Measurements from ENCODE around the gene SETD3.

SETD3 gene

GRCh38 chr14:99509871-99510555, 29.4 kb upstream of the SETD3 start:
- ChIA-PET POLR2A (no interaction called here), CTCF (no interaction called here)
- DNase-seq (ENCODE audit: extremely low spot score): no peak
- TF ChIP-seq, protein P1, sequence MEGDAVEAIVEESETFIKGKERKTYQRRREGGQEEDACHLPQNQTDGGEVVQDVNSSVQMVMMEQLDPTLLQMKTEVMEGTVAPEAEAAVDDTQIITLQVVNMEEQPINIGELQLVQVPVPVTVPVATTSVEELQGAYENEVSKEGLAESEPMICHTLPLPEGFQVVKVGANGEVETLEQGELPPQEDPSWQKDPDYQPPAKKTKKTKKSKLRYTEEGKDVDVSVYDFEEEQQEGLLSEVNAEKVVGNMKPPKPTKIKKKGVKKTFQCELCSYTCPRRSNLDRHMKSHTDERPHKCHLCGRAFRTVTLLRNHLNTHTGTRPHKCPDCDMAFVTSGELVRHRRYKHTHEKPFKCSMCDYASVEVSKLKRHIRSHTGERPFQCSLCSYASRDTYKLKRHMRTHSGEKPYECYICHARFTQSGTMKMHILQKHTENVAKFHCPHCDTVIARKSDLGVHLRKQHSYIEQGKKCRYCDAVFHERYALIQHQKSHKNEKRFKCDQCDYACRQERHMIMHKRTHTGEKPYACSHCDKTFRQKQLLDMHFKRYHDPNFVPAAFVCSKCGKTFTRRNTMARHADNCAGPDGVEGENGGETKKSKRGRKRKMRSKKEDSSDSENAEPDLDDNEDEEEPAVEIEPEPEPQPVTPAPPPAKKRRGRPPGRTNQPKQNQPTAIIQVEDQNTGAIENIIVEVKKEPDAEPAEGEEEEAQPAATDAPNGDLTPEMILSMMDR (IDR thresholded peaks at IDR 0.05; ENCODE audit: control extremely low read depth, extremely low read depth, low read depth, missing control alignments): no peak

DNA sequence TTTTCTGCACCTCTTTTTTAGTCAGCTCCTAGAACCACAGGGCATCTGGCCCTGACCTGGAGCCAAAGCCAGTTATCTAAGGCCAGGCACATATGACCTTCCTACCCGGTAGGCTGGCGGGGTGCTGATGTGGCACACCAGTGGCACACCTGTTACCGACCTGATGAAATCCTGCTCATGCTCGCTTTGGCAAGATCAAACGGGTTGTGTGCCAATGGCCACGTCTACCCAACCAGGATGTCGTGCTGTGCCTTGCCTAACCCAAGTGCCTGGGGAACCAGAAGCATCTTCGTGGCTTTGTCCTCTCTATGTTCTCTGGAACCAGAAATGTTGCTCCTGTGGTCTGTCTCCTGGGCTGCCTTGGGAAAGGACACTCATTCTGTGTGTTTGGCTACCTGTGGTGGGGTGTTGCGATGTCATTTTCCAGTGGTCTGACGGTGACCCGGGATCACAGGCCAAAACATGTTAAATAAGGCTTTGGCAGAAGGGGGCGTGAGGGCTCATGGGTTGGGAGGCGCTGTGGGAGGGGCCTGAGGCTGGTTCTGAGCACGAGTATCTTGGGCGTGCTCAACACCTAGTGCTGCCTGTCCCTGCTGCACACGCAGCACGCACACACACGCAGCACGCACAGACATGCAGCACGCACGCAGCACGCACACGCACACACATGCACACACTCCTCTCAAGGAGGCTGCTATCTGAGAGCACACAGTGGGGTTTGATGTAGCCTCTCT, 28.4 kb upstream of the SETD3 start:
- POLR2A ChIA-PET: no interaction called here
- DNase-seq (ENCODE audit: extremely low spot score): no peak
- TF ChIP-seq, protein P1 (IDR thresholded peaks at IDR 0.05; ENCODE audit: control extremely low read depth, extremely low read depth, low read depth, missing control alignments): no peak
- CTCF ChIA-PET: no interaction called here

DNA sequence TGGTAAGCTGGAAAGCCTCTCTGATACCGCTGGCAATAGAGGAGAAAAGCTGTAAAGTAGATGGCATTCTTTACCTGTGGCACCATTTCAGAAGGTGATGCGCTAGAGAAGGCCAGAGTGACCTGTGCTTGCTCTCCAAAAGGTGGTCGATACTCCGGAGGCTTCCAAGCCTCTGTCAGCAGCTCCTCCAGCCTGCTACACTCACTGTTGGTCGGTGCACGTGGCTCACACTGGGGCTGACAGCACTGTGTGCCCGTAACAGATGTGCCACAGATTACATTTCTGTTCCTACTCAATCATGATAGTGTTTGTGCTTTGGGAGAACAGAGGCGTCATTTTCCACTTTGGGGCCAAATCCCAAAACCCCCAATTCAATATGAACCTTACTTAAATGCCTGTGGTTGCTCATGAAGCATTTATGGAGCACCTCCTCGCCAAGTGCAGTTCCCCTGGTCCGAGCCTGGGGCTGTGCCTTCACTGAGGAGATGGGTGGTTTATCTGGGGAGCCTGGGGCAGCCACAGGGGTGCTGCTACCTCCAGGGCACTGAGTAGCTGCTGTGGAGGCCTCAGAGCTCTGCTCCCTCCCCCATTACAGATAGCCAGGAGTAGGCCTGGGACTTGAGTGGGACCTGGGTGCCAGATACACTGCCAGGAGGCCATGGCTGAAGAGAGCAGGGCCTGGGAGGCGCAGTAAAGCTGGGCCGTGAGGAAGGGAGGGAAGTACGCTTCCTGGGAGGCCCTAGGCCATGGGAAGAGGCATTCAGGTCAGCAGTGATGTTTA, 27.4 kb upstream of the SETD3 start:
- TF ChIP-seq, protein P1 (IDR thresholded peaks at IDR 0.05; ENCODE audit: control extremely low read depth, extremely low read depth, low read depth, missing control alignments): no peak
- no peak for DNase-seq (ENCODE audit: extremely low spot score)
- POLR2A ChIA-PET: interaction anchor here (0.6 kb wide), 1 partner anchor 777 kb away, joined by 4 read pairs; no protein-coding TSS in a partner anchor
- CTCF ChIA-PET: no interaction called here

DNA sequence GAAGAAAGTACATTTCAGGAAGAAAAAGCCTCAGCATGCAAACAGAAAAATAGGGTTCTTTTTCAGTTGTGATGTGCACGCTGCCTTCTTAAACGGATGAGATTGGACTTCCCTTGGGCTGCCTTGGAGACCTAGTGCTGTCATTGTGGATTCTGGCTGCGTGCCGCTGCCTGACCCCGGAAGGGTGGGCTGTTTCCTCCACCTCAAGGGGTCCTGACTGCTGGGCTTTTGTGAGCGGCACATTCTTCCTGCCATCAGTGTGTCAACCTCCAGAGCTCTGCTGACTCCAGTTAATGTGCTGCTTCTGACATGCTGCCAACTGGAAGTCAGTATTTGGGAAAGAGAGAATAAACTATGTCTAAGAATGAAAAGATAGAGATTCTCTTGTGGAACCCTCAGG, 25.6 kb upstream of the SETD3 start:
- ChIA-PET CTCF (no interaction called here), POLR2A (no interaction called here)
- TF ChIP-seq, protein P1 (IDR thresholded peaks at IDR 0.05; ENCODE audit: control extremely low read depth, extremely low read depth, low read depth, missing control alignments): no peak
- DNase-seq (ENCODE audit: extremely low spot score): no peak

DNA sequence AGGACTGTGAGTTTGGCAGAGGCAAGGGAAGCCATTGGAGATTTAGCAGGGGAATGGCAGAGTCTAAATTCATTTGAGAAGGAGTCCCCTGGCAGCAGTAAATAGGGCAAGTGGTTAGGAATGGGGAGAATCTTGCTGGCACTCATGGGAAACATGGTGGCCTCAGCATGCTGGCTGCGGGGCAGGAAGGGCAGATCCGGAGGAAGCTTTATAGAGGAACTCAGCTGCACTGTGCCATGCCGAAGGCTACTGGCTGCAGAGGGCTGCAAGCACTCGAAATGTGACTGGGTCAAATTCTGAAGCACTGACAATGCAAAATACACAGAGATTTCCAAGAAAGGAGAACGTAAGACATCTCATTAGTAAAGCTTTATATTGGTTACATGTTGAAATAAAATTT, 24.4 kb upstream of the SETD3 start:
- POLR2A ChIA-PET: no interaction called here
- CTCF ChIA-PET: interaction anchor here (0.8 kb wide), 1 partner anchor 11 kb away, joined by 4 read pairs; no protein-coding TSS in a partner anchor
- DNase-seq (ENCODE audit: extremely low spot score): no peak
- TF ChIP-seq, protein P1 (IDR thresholded peaks at IDR 0.05; ENCODE audit: control extremely low read depth, extremely low read depth, low read depth, missing control alignments): no peak

- POLR2A ChIA-PET: interaction anchor here (0.6 kb wide), 1 partner anchor 13 kb away, joined by 5 read pairs; no protein-coding TSS in a partner anchor
- TF ChIP-seq, protein P1 (IDR thresholded peaks at IDR 0.05; ENCODE audit: control extremely low read depth, extremely low read depth, low read depth, missing control alignments): no peak
- CTCF ChIA-PET: no interaction called here
- no peak for DNase-seq (ENCODE audit: extremely low spot score)
These were observed 23.3 kb upstream of the SETD3 start for GRCh38 chr14:99503848-99504453.

Data from GM10248 (cell line).